GM12878 (cell line): ENCODE results near the gene RIOK1.

Experiments
- BRCA1 ChIP-seq: IDR thresholded peaks from 2 replicates; pipeline ENCODE4 v1.6.1; 2011; ENCODE audit warnings: low read depth, low read length, improper control_type of control experiment
- CTCF ChIP-seq, 3 experiments: IDR thresholded peaks in 2 of 3; conservative IDR thresholded peaks in 1 of 3; 2 replicates each; pipeline ENCODE4 v1.5.1; 2011; ENCODE audit warnings: low read depth in 3 of 3, low read length in 3 of 3, mild to moderate bottlenecking in 3 of 3, control low read depth in 2 of 3, moderate library complexity in 2 of 3, inconsistent platforms in 1 of 3, mixed read lengths in 1 of 3; ENCODE audit not compliant: control insufficient read depth in 2 of 3, insufficient read depth in 1 of 3; ENCODE audit errors: extremely low read depth in 1 of 3
- EZH2 ChIP-seq: IDR thresholded peaks from 2 replicates; pipeline ENCODE4 v1.6.1; 2012; ENCODE audit warnings: low read depth, mild to moderate bottlenecking, control low read depth, inconsistent platforms, low read length, borderline replicate concordance; ENCODE audit not compliant: control insufficient read depth
- FOXM1 ChIP-seq: IDR thresholded peaks from 2 replicates; pipeline ENCODE4 v1.6.1; 2012; ENCODE audit warnings: low read depth, mild to moderate bottlenecking, inconsistent platforms, low read length, moderate library complexity
- HCFC1 ChIP-seq: fragments of 150-350 bp; IDR thresholded peaks from 2 replicates; pipeline ENCODE4 v1.6.1; 2014; ENCODE audit warnings: low read length
- HDAC2 ChIP-seq: fragments of 200-600 bp; sonication (generic); IDR thresholded peaks from 2 replicates; pipeline ENCODE4 v1.6.1; 2017
- MAX ChIP-seq: IDR thresholded peaks from 2 replicates; pipeline ENCODE4 v1.6.1; 2012; ENCODE audit warnings: low read depth, low read length, improper control_type of control experiment
- RELB ChIP-seq: fragments of 450-650 bp; IDR thresholded peaks from 2 replicates; pipeline ENCODE4 v1.6.1; 2017; ENCODE audit warnings: low read depth, mild to moderate bottlenecking, moderate library complexity
- REST ChIP-seq: IDR thresholded peaks from 2 replicates; pipeline ENCODE4 v1.6.1; 2012; ENCODE audit warnings: mild to moderate bottlenecking, low read depth, low read length
- SMAD1 ChIP-seq: fragments of 450-650 bp; IDR thresholded peaks from 2 replicates; pipeline ENCODE4 v1.6.1; 2018; ENCODE audit warnings: mild to moderate bottlenecking, low read depth; ENCODE audit not compliant: partially characterized antibody
- SREBF1 ChIP-seq: IDR thresholded peaks from 2 replicates; pipeline ENCODE4 v1.6.1; 2012; ENCODE audit warnings: mild to moderate bottlenecking, low read length
- TCF12 ChIP-seq: IDR thresholded peaks from 2 replicates; pipeline ENCODE4 v1.6.1; 2011; ENCODE audit warnings: low read depth, mild to moderate bottlenecking, low read length
- TCF7 ChIP-seq: IDR thresholded peaks from 2 replicates; pipeline ENCODE4 v1.6.1; 2014; ENCODE audit warnings: antibody characterized with exemption, borderline replicate concordance

- TF ChIP-seq SREBF1, result no peak
- TF ChIP-seq CTCF (IDR thresholded peaks at IDR 0.05 in 2 of 3, conservative IDR thresholded peaks at IDR 0.05 in 1 of 3; ENCODE audit: control insufficient read depth in 2 of 3, extremely low read depth in 1 of 3, insufficient read depth in 1 of 3, low read depth in 3 of 3, low read length in 3 of 3), result no peak
- no peak for TF ChIP-seq SMAD1
- TF ChIP-seq REST, result no peak
- no peak for TF ChIP-seq FOXM1
- TF ChIP-seq TCF7, result no peak
- no peak for TF ChIP-seq HDAC2
- no peak for TF ChIP-seq RELB
- no peak for TF ChIP-seq HCFC1
- no peak for TF ChIP-seq TCF12
- TF ChIP-seq BRCA1, result no peak
- TF ChIP-seq MAX, result no peak
- TF ChIP-seq EZH2, result no peak
These were observed 25.2 kb downstream of the RIOK1 start for GRCh38 chr6:7414811-7415210.
